Neuron (in vitro differentiated cells): ENCODE results near the gene CCDC12.

Experiments used
- H2AFZ ChIP-seq: one replicate; pipeline ENCODE4 v1.6.1; 2013; ENCODE audit warnings: low read depth, mild to moderate bottlenecking, inconsistent platforms, low read length, moderate library complexity
- H3K27me3 ChIP-seq: one replicate; pipeline ENCODE4 v1.6.1; 2013; ENCODE audit warnings: low read length; ENCODE audit not compliant: insufficient read depth
- H3K36me3 ChIP-seq: one replicate; pipeline ENCODE4 v1.6.1; 2013; ENCODE audit warnings: low read length; ENCODE audit not compliant: insufficient read depth
- H3K4me1 ChIP-seq: one replicate; pipeline ENCODE4 v1.6.1; 2013; ENCODE audit warnings: low read length; ENCODE audit not compliant: insufficient read depth
- H3K4me3 ChIP-seq: 2 replicates; pipeline ENCODE4 v1.5.1; 2013; ENCODE audit warnings: mild to moderate bottlenecking, low read length, moderate library complexity
- H3K9me3 ChIP-seq: one replicate; pipeline ENCODE4 v1.6.1; 2013; ENCODE audit warnings: low read length

CCDC12 gene

GRCh38 chr3:46960081-46960701 is 16.4 kb downstream of the CCDC12 start:
- H2AFZ ChIP-seq: no peak overlapping the region
- H3K9me3 ChIP-seq: peaks cover 5% of the 10 kb centered on the region

GRCh38 chr3:46959161-46959511 is 17.4 kb downstream of the CCDC12 start:
- Histone ChIP-seq H3K4me1 (peaks cover 15% of the 10 kb centered on the region), H3K36me3 (peaks cover 5% of the 10 kb centered on the region), H2AFZ (no peak overlapping the region), H3K27me3 (no peaks in the 10 kb centered on the region), H3K9me3 (peaks cover 5% of the 10 kb centered on the region), H3K4me3 (no peak overlapping the region)

More at GRCh38 chr3:46960081-46960701, 16.4 kb downstream of the CCDC12 start:
- peaks cover 8% of the 10 kb centered on the region for H3K36me3 ChIP-seq
- no peak overlapping the region for H3K4me3 ChIP-seq
- H3K27me3 ChIP-seq: no peaks in the 10 kb centered on the region
- H3K4me1 ChIP-seq: peaks cover 15% of the 10 kb centered on the region

GRCh38 chr3:46958467-46959160 is 17.9 kb downstream of the CCDC12 start:
- Histone ChIP-seq H3K36me3 (peaks cover 5% of the 10 kb centered on the region), H3K4me1 (peaks cover 18% of the 10 kb centered on the region), H2AFZ (no peak overlapping the region), H3K4me3 (no peak overlapping the region), H3K27me3 (no peaks in the 10 kb centered on the region), H3K9me3 (peaks cover 5% of the 10 kb centered on the region)

GRCh38 chr3:46957092-46957820 is 19.3 kb downstream of the CCDC12 start:
- Histone ChIP-seq H3K4me3 (no peak overlapping the region), H2AFZ (no peak overlapping the region), H3K27me3 (no peaks in the 10 kb centered on the region), H3K4me1 (peaks cover 28% of the 10 kb centered on the region), H3K36me3 (no peaks in the 10 kb centered on the region), H3K9me3 (no peaks in the 10 kb centered on the region)

GRCh38 chr3:46955801-46956259 is 20.7 kb downstream of the CCDC12 start:
- H3K4me3 ChIP-seq: no peak overlapping the region
- H3K4me1 ChIP-seq: peaks cover 24% of the 10 kb centered on the region
- no peak overlapping the region for H2AFZ ChIP-seq
- no peaks in the 10 kb centered on the region for H3K9me3 ChIP-seq
- H3K27me3 ChIP-seq: no peaks in the 10 kb centered on the region
- no peaks in the 10 kb centered on the region for H3K36me3 ChIP-seq

GRCh38 chr3:46955157-46955556 is 21.4 kb downstream of the CCDC12 start:
- no peaks in the 10 kb centered on the region for H3K9me3 ChIP-seq
- no peak overlapping the region for H3K4me3 ChIP-seq
- no peak overlapping the region for H2AFZ ChIP-seq
- H3K27me3 ChIP-seq: no peaks in the 10 kb centered on the region
- no peaks in the 10 kb centered on the region for H3K36me3 ChIP-seq
- peaks cover 17% of the 10 kb centered on the region for H3K4me1 ChIP-seq

GRCh38 chr3:46954178-46954577 is 22.4 kb downstream of the CCDC12 start:
- Histone ChIP-seq H3K4me3 (no peak overlapping the region), H2AFZ (no peak overlapping the region), H3K9me3 (no peaks in the 10 kb centered on the region), H3K4me1 (peaks cover 13% of the 10 kb centered on the region), H3K36me3 (no peaks in the 10 kb centered on the region), H3K27me3 (no peaks in the 10 kb centered on the region)

- Histone ChIP-seq H3K36me3 (no peaks in the 10 kb centered on the region), H3K4me1 (peaks cover 13% of the 10 kb centered on the region), H3K27me3 (no peaks in the 10 kb centered on the region), H3K4me3 (no peak overlapping the region), H2AFZ (no peak overlapping the region), H3K9me3 (no peaks in the 10 kb centered on the region)
These were observed 23.1 kb downstream of the CCDC12 start for GRCh38 chr3:46953234-46954010.

- no peaks in the 10 kb centered on the region for H3K9me3 ChIP-seq
- no peaks in the 10 kb centered on the region for H3K27me3 ChIP-seq
- peaks cover 13% of the 10 kb centered on the region for H3K4me1 ChIP-seq
- H2AFZ ChIP-seq: no peak overlapping the region
- no peak overlapping the region for H3K4me3 ChIP-seq
- peaks cover 4% of the 10 kb centered on the region for H3K36me3 ChIP-seq
These were observed 23.7 kb downstream of the CCDC12 start for GRCh38 chr3:46952813-46953212.

- Histone ChIP-seq H3K4me1 (peaks cover 13% of the 10 kb centered on the region), H3K36me3 (peaks cover 17% of the 10 kb centered on the region), H2AFZ (no peak overlapping the region), H3K4me3 (no peak overlapping the region), H3K27me3 (no peaks in the 10 kb centered on the region), H3K9me3 (peaks cover 9% of the 10 kb centered on the region)
These were observed 25.8 kb downstream of the CCDC12 start for GRCh38 chr3:46950650-46951241.

- Histone ChIP-seq H3K9me3 (peaks cover 9% of the 10 kb centered on the region), H2AFZ (no peak overlapping the region), H3K27me3 (no peaks in the 10 kb centered on the region), H3K36me3 (peaks cover 17% of the 10 kb centered on the region), H3K4me3 (no peak overlapping the region), H3K4me1 (peaks cover 13% of the 10 kb centered on the region)
These were observed 26.4 kb downstream of the CCDC12 start for GRCh38 chr3:46950177-46950576.

GRCh38 chr3:46948830-46949671 is 27.5 kb downstream of the CCDC12 start:
- no peak overlapping the region for H3K4me3 ChIP-seq
- no peaks in the 10 kb centered on the region for H3K27me3 ChIP-seq
- H3K9me3 ChIP-seq: peaks cover 9% of the 10 kb centered on the region
- H3K4me1 ChIP-seq: peaks cover 13% of the 10 kb centered on the region
- H2AFZ ChIP-seq: no peak overlapping the region
- H3K36me3 ChIP-seq: peaks cover 17% of the 10 kb centered on the region
